Bronchial smooth muscle cell (primary cell): Measurements from ENCODE around the gene VIT. TPM values are rescaled to one million over a fixed set of nuclear protein-coding genes. Genes with fewer than 3 reads are reported as not detected.

Experiments
- total RNA-seq: library from RNA; depleted of rRNA; stranded (reverse); fragments of >200 nt; gene quantifications from 2 replicates; pipeline ENCODE4 v1.2.1, GENCODE V29; 2014

The VIT gene, protein sequence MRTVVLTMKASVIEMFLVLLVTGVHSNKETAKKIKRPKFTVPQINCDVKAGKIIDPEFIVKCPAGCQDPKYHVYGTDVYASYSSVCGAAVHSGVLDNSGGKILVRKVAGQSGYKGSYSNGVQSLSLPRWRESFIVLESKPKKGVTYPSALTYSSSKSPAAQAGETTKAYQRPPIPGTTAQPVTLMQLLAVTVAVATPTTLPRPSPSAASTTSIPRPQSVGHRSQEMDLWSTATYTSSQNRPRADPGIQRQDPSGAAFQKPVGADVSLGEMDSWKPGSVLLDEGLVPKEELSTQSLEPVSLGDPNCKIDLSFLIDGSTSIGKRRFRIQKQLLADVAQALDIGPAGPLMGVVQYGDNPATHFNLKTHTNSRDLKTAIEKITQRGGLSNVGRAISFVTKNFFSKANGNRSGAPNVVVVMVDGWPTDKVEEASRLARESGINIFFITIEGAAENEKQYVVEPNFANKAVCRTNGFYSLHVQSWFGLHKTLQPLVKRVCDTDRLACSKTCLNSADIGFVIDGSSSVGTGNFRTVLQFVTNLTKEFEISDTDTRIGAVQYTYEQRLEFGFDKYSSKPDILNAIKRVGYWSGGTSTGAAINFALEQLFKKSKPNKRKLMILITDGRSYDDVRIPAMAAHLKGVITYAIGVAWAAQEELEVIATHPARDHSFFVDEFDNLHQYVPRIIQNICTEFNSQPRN
- 1.3 and 10.0 TPM in 2 replicates for total RNA-seq

DNA sequence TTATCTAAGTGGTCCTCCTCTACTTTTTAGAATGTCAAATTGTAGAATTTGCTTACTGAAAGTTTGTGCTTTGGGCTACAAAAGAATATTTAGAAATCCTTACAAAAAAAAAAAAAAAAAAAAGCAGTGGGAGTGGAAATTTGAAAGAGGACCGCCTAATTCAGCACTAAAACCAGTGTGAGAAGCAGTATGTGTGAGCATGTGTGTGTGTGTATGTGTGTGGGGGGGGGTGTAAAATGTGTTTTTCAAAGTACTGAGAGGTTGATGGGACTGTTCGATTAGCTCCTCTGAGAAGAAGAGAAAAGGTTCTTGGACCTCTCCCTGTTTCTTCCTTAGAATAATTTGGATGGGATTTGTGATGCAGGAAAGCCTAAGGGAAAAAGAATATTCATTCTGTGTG lies at the start of gene VIT:
Gene VIT (plus strand): TSS at position 175 of the 400 bp plus-strand sequence. CDS start 19,664 bp downstream, outside the sequence.

Other genes with a start within 250 kb of the VIT start
- gene FEZ2, start 98.5 kb upstream of the VIT start, total RNA-seq = 42.2 and 46.3 TPM in 2 replicates